ENCODE results near the gene DOLK.

Gene DOLK

GRCh38 chr9:128906741-128907140 is 40.7 kb downstream of the DOLK start:
- no peak for DNase-seq (ENCODE audit: low read depth)

- DNase-seq (ENCODE audit: low read depth), result no peak
These were observed 41.4 kb downstream of the DOLK start for GRCh38 chr9:128905964-128906363.

- DNase-seq (ENCODE audit: low read depth), result no peak
These were observed 43.4 kb downstream of the DOLK start for GRCh38 chr9:128903871-128904620.

DNA sequence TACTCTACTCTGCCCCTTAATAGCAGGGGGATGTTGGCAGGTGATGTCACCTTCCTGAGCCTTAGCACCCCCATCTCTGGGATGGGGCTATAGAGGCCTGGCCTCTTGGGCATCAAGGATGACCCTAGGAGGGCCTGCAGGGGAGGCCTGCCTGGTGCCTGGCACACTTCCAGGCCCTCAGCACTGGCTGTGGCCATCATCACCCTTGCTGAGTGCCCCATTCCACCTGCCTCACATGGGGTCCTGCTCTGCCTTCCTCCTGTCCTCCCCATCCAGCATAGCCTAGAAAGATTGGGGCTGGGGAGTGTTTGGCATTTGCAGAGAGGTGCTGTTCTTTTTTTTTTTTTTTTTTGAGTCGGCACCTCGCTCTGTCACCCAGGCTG is 44.3 kb downstream of the DOLK start:
- no peak for DNase-seq (ENCODE audit: low read depth)

- DNase-seq (ENCODE audit: low read depth), result peak; percentile 53
These were observed 44.9 kb downstream of the DOLK start for GRCh38 chr9:128902351-128903078.

DNA sequence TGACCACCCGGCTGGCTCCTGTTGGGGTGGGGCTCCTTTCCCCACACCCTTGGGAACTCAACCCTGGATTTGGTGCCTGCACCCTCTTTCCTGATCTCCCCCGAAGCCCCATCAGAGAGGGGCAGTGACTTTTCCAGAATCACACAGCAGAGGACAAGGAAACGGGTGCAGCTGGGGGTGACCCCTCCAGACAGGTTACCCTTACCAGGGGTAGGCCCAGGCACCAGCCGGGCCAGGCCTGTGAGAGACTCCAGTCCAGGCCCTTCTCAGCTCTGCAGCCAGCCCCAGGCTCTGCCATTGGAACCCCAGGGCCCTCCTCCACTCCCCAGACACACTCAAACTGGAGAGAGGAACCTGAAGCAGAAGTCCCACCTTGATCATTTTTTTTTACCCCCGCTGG is 45.6 kb downstream of the DOLK start:
- no peak for DNase-seq (ENCODE audit: low read depth)

DNA sequence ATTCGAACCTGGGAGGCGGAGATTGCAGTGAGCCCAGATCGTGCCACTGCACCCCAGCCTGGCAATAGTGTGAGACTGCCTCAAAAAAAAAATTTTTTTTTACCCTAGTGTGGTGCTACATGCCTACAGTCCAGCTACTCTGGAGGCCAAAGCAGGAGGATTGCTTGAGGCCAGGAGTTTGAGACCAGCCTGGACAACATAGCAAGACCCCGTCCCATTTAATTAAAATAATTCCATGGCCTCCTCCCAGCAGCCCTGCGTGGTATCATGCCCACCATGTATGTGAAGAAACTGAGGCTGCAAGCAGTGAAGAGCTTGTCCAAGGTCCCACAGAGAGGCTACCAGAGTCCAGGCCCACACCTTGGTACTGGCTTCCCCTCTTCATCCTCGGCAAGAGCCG is 46.0 kb downstream of the DOLK start:
- DNase-seq (ENCODE audit: low read depth), result no peak

GRCh38 chr9:128899566-128900322 is 47.7 kb downstream of the DOLK start:
- DNase-seq (ENCODE audit: low read depth), result no peak

DNA sequence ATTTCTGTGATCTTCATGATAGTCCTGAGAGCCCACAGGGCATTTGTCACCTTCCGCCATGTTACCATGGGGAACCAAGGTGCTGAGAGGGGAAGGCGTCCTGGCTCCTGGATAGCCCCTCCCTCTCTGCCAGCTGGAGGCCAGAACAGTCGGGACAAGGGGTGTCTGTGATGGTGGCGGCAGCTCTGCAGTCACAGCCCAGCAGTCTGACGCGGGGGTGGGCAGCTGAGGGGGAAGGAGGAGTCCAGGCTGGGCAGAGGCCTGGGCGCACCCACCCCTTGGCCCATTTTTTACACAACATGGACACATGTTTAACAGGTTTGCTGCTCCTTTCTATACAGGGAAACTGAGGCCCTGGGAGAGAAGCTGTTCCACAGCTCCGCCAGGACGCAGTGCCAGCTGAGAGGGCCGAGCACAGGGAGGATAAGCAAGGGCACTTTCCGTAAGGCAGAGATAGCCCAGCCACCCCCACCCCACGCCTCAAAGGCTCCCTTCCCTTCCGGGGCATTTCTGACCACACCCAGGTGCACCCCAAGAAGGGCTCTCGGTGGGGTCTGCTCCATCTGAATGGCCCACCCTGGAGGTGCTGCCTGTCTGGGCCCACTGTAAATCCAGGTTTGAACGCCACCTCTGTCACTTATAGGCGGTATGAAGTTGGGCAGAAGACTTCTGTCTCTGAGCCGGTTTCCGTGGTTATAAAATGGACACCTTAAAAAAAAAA is 48.4 kb downstream of the DOLK start:
- DNase-seq (ENCODE audit: low read depth), result no peak

DNA sequence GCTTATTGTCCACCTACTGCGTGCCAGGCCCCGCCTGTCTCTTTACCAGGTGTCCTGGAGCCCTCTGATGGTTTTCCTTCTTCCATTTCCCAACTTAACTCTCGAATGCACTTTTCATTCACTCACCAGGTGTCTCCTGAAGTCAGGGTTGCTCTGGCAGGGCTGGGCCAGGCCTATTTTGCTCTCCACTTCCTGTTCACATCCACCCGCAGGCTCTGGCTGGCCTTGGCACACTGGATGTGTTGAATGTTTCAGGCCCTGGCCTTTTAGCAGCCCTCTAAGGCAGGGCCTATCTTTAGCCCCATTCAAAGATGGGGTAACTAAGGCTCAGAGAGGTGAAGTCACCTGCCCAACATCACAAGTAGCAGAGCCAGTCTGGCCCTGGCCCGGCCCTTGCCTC is 49.0 kb downstream of the DOLK start:
- no peak for DNase-seq (ENCODE audit: low read depth)

GRCh38 chr9:128895556-128895955 is 51.8 kb downstream of the DOLK start:
- no peak for DNase-seq (ENCODE audit: low read depth)

Data from stimulated activated CD8-positive, alpha-beta memory T cell treated with anti-CD3 and anti-CD28 coated beads, Interleukin-15, amount 100 ng/mL, for 24 hours (primary cell).